IPS-NIHi11 (cell line): ENCODE data around the gene PIGR.

Experiments
- DNase-seq: peaks from one replicate; pipeline ENCODE4 v3.0.0; 2012; ENCODE audit warnings: mixed read lengths, low spot score

Gene PIGR

DNA sequence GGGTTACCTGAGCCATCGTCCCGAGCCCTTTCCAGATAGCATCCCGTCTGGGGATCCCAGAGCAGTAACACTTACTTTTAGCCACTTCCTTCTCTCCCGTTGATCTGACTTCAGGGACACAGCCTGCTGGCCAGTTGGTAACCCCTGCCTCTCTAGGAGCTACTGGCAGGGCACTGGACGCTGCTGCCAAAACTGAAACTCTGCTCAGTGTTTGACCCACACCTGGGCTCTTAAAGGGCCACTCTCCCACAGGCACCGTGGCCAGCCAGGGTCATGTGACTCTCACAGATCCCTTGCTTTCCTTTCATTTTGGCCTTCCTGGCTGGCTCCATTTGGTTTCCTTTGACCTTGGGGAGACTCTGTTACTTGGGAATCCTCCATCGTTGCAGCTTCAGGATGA lies at the start of gene PIGR:
PIGR (minus strand) TSS at position 206 of the 400 bp plus-strand sequence. CDS start 5,935 bp downstream, outside the sequence.
- DNase-seq = no peak

DNA sequence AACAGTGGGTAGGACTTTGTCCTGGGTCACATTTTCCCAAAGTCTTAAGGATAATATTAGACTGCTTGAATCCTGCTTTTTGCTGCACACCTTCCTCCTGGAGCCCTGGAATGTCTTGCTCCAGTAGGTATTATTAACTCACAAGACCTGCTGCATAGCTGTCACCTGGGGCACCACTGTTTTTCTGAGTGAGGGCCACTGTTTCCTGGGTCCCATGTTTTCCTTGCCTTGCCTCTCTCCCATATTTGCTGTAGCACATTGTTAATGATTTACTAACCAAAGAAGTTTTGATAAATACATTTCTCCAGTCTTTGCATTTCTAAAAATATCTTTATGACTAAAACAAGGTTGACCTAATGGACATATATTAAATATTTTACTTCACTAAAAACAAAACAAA lies 46.5 kb upstream of the PIGR start:
- DNase-seq = no peak

DNA sequence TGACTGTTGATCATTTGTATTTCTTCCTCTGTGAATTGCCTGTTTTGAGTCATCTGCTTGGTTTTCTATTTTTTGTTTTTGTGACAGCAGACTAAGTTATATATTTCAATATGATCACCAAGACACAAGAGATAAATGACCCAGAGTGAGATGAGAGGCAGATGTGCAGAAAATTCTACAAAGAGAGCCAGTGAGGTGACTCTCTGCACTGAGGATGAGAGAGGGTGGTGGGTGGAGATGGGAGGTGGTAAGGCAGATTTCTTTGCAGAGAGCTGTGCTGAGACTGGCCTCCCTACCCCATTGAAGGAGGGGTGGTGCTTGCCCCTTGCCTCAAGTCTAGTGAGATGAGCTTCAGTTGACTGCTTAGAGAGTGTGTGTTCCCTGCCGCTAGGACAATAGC lies 41.6 kb upstream of the PIGR start:
- DNase-seq = no peak

GRCh38 chr1:206986885-206987284 lies 40.6 kb upstream of the PIGR start:
- no peak for DNase-seq

DNA sequence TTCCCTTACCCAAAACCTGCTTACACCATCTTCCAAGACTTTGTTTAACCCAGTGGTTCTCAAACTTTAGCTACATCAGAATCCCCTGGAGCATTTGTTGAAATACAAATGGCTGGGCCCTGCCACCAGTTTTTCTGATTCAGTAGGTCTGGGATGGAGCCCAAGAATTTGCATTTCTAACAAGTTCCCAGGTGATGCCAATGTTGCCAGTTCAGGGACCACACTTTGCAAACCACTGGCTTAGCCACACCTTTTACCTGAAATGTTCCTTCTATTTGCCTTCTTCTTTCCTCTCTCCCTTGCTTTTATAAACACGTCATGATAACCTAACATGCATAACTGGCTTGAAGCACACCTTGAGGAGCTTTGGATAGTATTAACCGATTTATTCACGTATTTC lies 40.1 kb upstream of the PIGR start:
- DNase-seq = no peak

- peak; percentile 31 for DNase-seq
Measured at GRCh38 chr1:206985162-206985749, 39.0 kb upstream of the PIGR start.

DNA sequence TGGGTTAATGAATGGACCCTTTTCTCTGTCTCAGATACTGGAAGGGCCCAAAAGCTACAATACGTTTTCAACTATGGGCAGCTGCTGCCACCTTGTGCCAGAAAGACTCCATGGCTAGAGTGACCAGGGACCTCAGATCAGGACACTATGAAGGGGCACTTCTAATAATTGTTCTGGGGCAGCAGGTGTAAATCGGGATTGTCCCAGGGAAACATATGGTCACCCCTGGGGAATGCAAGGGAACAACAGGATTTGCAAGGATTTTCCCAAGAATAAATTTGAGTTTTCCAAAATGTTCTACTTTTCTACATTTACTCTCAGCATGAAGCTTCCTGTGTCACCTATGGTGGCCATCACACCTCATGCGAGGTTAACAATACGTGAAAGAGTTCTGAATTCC lies 36.0 kb upstream of the PIGR start:
- peak; percentile 65 for DNase-seq

GRCh38 chr1:206979379-206980043 lies 33.2 kb upstream of the PIGR start:
- peak; percentile 57 for DNase-seq

- DNase-seq = no peak
Measured at GRCh38 chr1:206978259-206978658, 32.0 kb upstream of the PIGR start.

DNA sequence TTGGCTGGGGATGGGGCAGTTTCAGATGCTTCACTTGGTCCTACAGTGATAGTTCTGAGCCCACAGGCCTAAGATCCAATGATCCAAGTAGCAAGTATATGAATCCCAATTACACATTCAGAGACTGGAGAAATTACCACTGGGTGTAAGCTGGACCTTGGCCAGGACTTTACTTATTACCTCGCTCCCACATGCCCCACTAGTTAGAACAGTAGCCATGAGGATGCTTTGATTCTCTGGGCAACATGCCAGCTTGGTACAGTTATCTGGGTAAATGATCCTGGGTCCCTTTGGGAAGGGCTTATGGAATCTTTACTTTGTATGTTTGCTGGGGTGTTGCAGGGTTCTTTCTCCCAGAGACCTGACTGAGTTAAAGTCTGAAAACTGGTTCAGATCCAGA lies 29.0 kb upstream of the PIGR start:
- no peak for DNase-seq

- DNase-seq = no peak
Measured at GRCh38 chr1:206974140-206974539, 27.9 kb upstream of the PIGR start.

DNA sequence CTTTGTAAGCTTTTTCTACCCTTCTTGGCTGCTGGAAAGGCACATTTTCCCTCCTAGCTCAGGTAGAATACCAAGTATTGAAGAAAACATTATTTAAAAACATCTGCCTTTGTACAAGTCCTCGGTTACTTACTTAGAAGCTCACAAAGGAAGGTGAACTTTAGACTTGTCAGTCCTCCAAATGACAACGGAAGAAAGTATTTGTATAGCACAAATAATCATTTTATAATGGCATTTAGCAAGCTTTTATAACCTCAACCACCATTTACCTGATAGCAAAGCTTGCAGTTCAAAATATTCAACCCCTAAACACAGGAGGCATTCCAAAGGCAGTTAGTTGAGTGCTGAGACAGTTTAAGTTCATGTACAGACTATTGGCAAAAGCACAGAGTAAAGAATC lies 26.5 kb upstream of the PIGR start:
- no peak for DNase-seq

DNA sequence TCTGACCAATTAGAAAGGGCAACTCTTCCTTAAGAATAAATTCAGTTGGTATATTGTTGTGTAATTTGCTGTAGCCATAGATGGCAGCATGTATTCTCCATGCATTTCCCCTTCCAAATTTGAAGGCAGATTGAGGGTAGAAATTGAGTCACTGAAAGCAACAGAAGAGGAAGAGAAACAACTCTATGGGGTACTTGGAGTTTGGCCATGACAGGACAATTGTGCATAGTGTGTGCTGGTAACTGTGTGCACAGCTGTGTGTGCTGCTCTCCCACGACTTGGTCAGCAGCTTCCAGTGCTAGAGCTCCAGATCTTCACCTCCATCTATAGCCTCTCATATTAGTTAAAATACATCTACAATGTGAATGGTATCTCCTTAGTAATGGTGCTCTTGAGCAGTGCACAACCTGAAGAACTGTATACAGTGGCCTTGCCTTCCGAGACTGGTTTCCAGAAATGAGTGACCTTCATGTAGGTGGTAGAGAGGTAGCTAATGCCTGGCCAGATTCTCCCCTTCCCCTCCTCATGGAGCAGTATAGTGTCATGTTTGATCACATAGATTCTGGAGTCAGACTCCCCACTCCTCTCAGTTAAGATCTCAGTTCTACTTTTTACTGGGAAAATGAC lies 24.9 kb upstream of the PIGR start:
- no peak for DNase-seq

DNA sequence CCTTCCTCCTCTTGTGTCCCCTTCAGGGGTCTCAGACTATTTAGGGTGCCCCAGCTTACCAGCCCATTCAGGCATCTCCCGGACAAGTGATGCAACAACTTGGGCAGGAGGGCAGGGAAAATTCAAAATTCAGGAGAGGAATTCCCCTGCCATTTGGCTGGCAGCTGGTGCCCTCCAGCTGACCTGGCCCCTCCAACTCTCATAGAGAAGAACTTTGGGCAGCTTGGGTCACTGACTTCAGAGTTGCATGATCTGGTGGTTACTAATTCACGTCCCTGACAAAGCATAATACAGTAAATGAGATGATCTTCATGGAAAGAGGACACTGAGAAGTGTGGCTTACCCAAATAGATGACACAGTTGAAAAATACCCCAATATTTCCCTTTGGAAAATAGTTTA lies 24.2 kb upstream of the PIGR start, which contains the start of gene FCAMR:
FCAMR (minus strand) TSS at position 15 of the 400 bp plus-strand sequence. CDS start 335 bp downstream, outside the sequence.
- DNase-seq = no peak

DNA sequence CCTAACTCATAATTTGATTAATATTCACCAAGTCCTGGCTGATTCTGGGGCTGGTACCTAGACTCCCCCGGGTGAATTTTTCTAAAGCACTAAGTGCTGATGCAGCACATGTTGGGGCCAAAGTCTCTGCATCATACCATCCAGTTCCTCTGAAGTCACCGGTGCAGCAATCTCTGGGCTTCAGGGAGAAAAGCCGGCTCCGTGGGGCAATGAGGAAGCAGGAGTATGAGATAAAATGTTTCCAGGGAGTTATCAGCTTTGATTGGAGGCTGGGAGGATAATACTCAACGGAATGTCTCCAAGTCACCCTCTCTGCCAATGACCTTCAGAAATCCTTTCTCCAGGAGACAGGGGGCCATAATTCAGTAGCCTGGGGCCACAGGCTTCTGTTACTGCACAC lies 22.8 kb upstream of the PIGR start:
- no peak for DNase-seq

DNA sequence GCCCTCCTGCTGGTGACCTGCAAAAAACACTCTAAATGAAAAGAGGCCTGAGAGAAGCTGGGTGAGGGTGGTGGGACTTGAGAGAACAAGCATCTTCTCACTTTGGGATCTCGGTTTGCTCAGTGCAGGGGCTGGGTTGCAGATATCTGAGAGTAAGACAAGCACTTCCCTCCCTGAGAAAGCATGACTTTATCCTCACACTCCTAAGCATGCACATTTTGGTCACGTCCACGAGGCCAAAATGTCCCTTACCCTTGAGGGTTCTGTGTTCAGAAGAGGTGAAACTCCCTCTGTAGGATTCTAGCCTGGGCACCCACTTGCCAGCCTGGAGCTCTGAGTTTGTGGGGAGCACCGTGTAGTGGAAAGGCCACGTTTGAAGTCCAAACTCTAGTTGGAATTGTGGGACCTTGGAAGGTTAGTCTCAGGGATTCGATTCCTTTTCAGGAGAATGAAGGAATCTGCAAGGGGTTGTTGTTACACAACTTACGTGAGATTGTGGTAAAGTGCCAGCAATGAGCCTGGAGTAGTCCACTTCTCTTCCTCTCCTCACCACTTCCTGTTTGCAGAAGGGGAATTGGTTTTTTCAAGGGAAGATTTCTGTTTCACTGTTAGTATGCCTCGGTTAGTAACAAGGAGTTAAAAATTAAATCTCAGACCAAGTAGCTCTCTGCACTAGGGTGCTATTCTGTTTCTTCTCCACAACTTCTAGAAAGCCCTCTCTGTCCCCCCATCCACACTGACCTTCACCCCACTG lies 21.0 kb upstream of the PIGR start:
- DNase-seq = no peak

DNA sequence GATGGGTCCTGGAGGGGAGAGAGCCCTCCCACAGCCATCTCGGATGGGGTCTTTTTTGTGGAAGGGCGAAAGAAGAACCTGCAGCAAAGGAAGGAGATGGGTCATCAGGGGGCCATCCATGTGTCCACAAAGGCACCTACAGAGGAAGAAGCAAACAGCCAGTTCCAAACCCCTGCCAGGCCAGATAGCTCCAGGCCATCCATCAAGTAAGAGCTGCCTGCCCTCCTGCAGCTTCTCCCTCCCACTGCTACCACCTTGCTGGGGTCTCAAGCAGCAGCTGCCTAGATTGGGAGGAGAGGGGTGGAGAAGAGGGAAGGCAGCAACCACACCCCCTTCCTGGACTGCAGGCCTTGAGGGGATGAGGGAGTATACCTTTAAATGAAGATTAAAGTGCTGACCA lies 19.5 kb upstream of the PIGR start:
- DNase-seq = no peak

DNA sequence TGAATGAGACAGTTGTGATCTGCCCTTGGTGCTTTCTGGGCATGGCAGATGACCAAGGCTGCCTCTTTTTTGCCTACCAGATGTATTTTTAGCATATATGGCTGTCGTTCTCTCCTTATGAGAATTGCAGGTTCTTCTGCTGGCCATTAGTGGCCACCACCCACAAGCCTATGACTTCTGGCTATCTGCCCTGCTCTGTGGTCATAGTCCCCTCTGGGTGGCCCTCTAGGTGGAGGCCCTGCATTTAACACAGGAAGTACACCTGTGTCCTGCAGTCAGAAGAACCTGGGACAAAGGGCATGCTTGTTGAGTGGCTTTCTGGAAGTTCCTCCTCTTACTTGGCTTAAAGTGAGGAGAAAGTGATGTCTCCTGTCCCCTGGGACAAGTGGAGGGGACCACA lies 17.5 kb upstream of the PIGR start:
- no peak for DNase-seq

DNA sequence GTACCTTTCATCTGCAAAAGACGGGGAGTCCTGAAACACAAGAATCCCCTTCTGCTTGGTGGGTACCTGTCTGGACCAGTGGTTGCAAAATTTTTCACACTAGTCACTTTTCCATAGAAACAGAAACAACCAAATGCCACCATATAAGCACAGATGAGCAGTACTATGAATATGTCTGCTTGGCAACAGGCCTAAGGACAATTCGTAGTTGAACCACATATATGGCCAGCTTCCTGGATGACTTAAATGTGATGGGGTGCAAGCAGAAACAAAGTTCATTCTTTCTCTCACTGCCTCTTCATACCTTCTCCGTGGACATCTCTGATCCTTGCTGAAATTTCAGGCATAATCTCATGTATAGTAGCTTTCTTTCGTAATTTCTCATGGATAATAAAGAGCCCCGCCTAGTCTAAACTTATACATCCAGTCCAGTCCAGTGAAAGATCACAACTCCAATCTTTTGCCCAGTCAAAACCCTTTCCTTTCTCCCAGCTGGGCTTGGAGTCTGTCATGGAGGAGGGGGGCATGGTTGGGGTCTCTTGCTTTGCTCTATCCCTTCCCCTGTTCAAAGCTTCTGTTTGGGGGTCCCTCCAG lies 16.9 kb upstream of the PIGR start:
- no peak for DNase-seq

- no peak for DNase-seq
Measured at GRCh38 chr1:206962272-206962671, 16.0 kb upstream of the PIGR start.

- DNase-seq = no peak
Measured at GRCh38 chr1:206961668-206962067, 15.4 kb upstream of the PIGR start.

DNA sequence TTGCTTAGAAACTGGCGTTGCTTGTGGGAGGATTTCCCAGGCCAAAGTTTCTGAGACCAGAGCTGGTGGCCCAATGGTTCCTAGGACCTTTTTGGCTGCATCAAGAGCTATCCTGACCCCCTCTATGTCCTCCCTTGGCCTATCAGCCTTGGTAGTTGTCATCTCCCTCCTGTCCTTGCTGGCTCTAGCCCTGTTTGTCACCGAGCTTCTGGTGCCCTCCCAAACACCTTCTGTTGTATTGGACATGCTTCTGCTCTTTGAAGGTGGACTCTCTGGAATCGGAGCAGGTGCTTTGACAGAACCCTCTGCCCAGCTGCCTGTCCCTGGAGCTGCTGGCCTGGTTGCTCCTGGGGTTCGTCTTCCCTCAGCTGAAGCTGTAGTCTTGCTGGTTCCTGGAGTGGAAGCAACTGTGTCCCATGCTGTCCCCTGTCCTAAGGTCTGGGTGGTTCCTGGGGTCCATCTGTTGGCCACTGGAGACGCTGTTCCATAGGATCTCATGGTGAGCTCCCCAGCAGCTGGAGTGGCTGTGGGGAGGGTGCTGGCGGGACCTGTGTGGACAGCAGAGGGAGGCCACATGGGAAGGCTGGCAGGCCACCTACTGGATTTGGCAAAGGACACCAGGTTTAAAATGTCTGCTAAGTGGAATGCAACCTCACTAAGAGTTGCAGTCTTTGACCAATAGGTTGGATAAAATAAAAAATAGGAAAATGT lies 14.6 kb upstream of the PIGR start:
- DNase-seq = no peak
